ENCODE measurements around the gene TRABD2A. TPM values are rescaled to one million over a fixed set of nuclear protein-coding genes. Genes with fewer than 3 reads are reported as not detected.
"Not testable (repeated sequence)": the region's sequence is repeated elsewhere in the genome, so short reads cannot be mapped to it uniquely, and the experiment has no call there.

Gene TRABD2A
- total and polyA plus RNA-seq, 2 of the 13 experiments (the other 11 are each of a cell fraction or from before 2014, with no cell fraction given), result 0.15 TPM; not detected in 1

DNA sequence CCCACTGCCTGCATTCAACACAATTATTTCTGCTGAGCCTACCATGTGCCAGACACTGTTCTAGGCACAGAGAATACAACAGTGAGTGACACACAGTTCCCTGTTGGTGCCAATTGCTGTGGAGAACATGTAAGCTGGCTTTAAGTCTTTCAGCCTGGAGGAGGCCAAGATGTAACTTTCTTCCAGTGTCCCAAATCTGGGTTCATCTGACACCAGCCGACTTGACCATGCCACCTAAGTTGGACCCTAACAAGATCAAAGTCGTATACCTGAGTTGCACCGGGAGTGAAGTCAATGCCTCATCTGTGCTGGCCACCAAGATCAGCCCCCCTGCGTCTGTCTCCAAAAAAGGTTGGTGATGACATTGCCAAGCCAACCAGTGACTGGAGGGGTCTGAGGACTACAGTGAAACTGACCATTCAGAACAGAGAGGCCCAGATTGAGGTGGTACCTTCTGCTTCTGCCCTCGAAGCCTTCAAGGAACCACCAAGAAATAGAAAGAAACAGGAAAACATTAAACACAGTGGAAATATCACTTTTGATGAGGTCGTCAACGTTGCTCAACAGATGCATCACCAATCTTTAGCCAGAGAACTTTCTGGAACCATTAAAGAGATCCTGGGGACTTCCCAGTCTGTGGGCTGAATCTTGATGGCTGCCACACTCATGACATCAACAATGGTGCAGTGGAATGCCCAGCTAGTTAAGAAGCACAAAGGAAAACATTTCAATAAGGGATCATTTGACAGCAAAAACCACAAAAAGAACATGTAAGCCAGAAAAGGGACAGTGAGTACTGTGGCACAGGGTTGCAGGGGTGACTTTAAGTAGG is 6.3 kb downstream of the TRABD2A start:
- DNase-seq (ENCODE audit: low spot score) (no peak), ATAC-seq (no peak), FAIRE-seq (no peak)
- Histone ChIP-seq H3K4me3 (replicated peaks in 1 of 3; ENCODE audit: insufficient read depth in 1 of 3, low read depth in 2 of 3, low read length in 3 of 3) (no peak overlapping the region), H3K27me3 (ENCODE audit: control insufficient read depth in 1 of 2, insufficient read depth in 2 of 2, low read length in 2 of 2) (peaks cover 2 to 34% of the 10 kb centered on the region in 2 experiments; a peak in 4 of 5 replicates), H3K4me1 (ENCODE audit: insufficient read depth, low read length) (peaks cover 15% of the 10 kb centered on the region), H3K4me2 (ENCODE audit: low read depth, low read length) (no peak overlapping the region), H3K36me3 (replicated peaks in 1 of 2; ENCODE audit: control insufficient read depth in 1 of 2, insufficient read depth in 2 of 2, low read length in 2 of 2) (no peaks in the 10 kb centered on the region), H3K79me2 (ENCODE audit: insufficient read depth, low read length) (no peaks in the 10 kb centered on the region), H3K27ac (ENCODE audit: extremely low read length, insufficient read depth, low read length) (no peak overlapping the region), H2AFZ (ENCODE audit: low read length) (no peak overlapping the region), H4K20me1 (ENCODE audit: insufficient read depth, low read length) (no peaks in the 10 kb centered on the region), H3K9ac (ENCODE audit: insufficient read depth, low read depth, low read length) (no peak overlapping the region), H3K9me3 (ENCODE audit: low read length) (no peaks in the 10 kb centered on the region)
- 33% methylated on average over 7 of the region's 7 CpGs for WGBS (ENCODE audit: low lambda C conversion rate)
- TF ChIP-seq ATF7 (IDR thresholded peaks at IDR 0.05) (peak; percentile 84), ATF7 (CRISPR knock-in tag; IDR thresholded peaks at IDR 0.05) (no peak), CREB1 (IDR thresholded peaks at IDR 0.05) (0 out of 2 replicates have a peak, but pooled peaks have one; percentile 29), CREB1 (CRISPR knock-in tag; IDR thresholded peaks at IDR 0.05) (no peak), NCOA5 (CRISPR knock-in tag; IDR thresholded peaks at IDR 0.05) (no peak)
- CTCF ChIA-PET (ENCODE audit: low intra/inter-chr PET ratio, low total read pairs), result no interaction called here
- POLR2A ChIA-PET, result no interaction called here
- no TSS peak for BruUV-seq (replicated peaks)
- in situ Hi-C loops (cut with HindIII; ENCODE audit: extremely low pct_ligation_motif_present, low pct_unique_long_range_greater_than_20kb) (no loop called here), intact Hi-C loops (cut with micrococcal nuclease; ENCODE audit: unreplicated experiment) (no loop called here)

DNA sequence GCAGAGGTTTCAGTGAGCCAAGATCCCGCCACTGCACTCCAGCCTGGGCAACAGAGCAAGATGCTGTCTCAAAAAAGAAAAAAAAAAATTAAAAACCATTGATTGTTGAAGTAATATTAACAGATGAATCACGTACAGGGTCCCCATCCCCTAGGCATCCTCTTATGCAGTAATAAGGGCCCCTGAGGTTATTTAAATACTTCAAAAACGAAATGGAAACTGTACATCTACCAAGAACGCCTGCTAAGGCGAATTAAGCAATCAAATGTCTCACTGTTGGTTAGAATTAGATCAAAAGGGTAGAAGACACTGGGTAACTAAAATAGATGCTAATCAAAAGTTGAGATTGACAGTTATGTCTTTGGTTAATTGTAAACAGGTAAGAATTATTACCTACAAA is 7.5 kb downstream of the TRABD2A start:
- H3K27ac ChIP-seq (ENCODE audit: extremely low read length, insufficient read depth, low read length), result no peak overlapping the region
- FAIRE-seq (no peak), ATAC-seq (no peak), DNase-seq (ENCODE audit: low spot score) (no peak)
- BruUV-seq (replicated peaks), result no TSS peak
- intact Hi-C loops (cut with micrococcal nuclease; ENCODE audit: unreplicated experiment), result no loop called here
- H3K36me3 ChIP-seq (replicated peaks in 1 of 2; ENCODE audit: control insufficient read depth in 1 of 2, insufficient read depth in 2 of 2, low read length in 2 of 2), result no peaks in the 10 kb centered on the region
- CTCF ChIA-PET (ENCODE audit: low intra/inter-chr PET ratio, low total read pairs), result no interaction called here
- H3K9ac ChIP-seq (ENCODE audit: insufficient read depth, low read depth, low read length), result no peak overlapping the region
- H3K79me2 ChIP-seq (ENCODE audit: insufficient read depth, low read length), result no peaks in the 10 kb centered on the region
- 13% methylated on average over 5 of the region's 5 CpGs for WGBS (ENCODE audit: low lambda C conversion rate)
- in situ Hi-C loops (cut with HindIII; ENCODE audit: extremely low pct_ligation_motif_present, low pct_unique_long_range_greater_than_20kb), result no loop called here
- H3K4me2 ChIP-seq (ENCODE audit: low read depth, low read length), result no peak overlapping the region
- H3K4me3 ChIP-seq (replicated peaks in 1 of 3; ENCODE audit: insufficient read depth in 1 of 3, low read depth in 2 of 3, low read length in 3 of 3), result no peak overlapping the region
- POLR2A ChIA-PET, result no interaction called here
- TF ChIP-seq HDAC6 (IDR thresholded peaks at IDR 0.05; ENCODE audit: low read depth, low read length) (no peak), NPAS2 (CRISPR knock-in tag; IDR thresholded peaks at IDR 0.05; ENCODE audit: borderline replicate concordance) (no peak), GABPA (IDR thresholded peaks at IDR 0.05; ENCODE audit: low read depth, low read length) (no peak), GABPA (CRISPR knock-in tag; IDR thresholded peaks at IDR 0.05; ENCODE audit: low read depth) (no peak)
- TF ChIP-seq, protein P1, sequence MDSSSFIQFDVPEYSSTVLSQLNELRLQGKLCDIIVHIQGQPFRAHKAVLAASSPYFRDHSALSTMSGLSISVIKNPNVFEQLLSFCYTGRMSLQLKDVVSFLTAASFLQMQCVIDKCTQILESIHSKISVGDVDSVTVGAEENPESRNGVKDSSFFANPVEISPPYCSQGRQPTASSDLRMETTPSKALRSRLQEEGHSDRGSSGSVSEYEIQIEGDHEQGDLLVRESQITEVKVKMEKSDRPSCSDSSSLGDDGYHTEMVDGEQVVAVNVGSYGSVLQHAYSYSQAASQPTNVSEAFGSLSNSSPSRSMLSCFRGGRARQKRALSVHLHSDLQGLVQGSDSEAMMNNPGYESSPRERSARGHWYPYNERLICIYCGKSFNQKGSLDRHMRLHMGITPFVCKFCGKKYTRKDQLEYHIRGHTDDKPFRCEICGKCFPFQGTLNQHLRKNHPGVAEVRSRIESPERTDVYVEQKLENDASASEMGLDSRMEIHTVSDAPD (CRISPR knock-in tag; IDR thresholded peaks at IDR 0.05), result no peak
- H3K27me3 ChIP-seq (ENCODE audit: control insufficient read depth in 1 of 2, insufficient read depth in 2 of 2, low read length in 2 of 2), result peaks cover 0 to 23% of the 10 kb centered on the region in 2 experiments; a peak in 4 of 5 replicates
- H2AFZ ChIP-seq (ENCODE audit: low read length), result no peak overlapping the region
- H4K20me1 ChIP-seq (ENCODE audit: insufficient read depth, low read length), result no peaks in the 10 kb centered on the region
- no peaks in the 10 kb centered on the region for H3K9me3 ChIP-seq (ENCODE audit: low read length)
- peaks cover 4% of the 10 kb centered on the region for H3K4me1 ChIP-seq (ENCODE audit: insufficient read depth, low read length)

DNA sequence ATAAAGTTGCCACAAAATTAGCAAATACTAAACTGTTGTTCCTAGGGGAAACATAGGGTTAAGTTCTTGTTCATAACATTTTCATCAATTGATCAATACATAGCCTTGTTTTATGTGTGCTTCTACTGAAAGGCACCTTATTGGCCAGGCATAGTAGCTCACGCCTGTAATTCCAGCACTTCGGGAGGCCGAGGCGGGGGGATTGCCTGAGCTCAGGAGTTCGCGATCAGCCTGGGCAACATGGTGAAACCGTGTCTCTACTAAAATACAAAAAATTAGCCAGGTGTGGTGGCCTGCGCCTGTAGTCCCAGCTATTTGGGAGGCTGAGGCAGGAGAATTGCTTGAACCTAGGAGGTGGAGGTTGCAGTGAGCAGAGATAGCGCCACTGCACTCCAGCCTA is 8.2 kb downstream of the TRABD2A start:
- H3K4me3 ChIP-seq (replicated peaks in 1 of 3; ENCODE audit: insufficient read depth in 1 of 3, low read depth in 2 of 3, low read length in 3 of 3); H3K36me3 ChIP-seq (replicated peaks in 1 of 2; ENCODE audit: control insufficient read depth in 1 of 2, insufficient read depth in 2 of 2, low read length in 2 of 2); H2AFZ ChIP-seq (ENCODE audit: low read length); H3K4me1 ChIP-seq (ENCODE audit: insufficient read depth, low read length); H4K20me1 ChIP-seq (ENCODE audit: insufficient read depth, low read length); ATAC-seq; in situ Hi-C loops (cut with HindIII; ENCODE audit: extremely low pct_ligation_motif_present, low pct_unique_long_range_greater_than_20kb); H3K27ac ChIP-seq (ENCODE audit: extremely low read length, insufficient read depth, low read length); H3K4me2 ChIP-seq (ENCODE audit: low read depth, low read length); POLR2A ChIA-PET; FAIRE-seq; H3K9me3 ChIP-seq (ENCODE audit: low read length); intact Hi-C loops (cut with micrococcal nuclease; ENCODE audit: unreplicated experiment); H3K9ac ChIP-seq (ENCODE audit: insufficient read depth, low read depth, low read length); BruUV-seq (replicated peaks); H3K79me2 ChIP-seq (ENCODE audit: insufficient read depth, low read length); DNase-seq (ENCODE audit: low spot score); CTCF ChIA-PET (ENCODE audit: low intra/inter-chr PET ratio, low total read pairs): not testable (repeated sequence)
- WGBS (ENCODE audit: low lambda C conversion rate), result 63% methylated on average over 9 of the region's 9 CpGs
- peaks cover 0 to 23% of the 10 kb centered on the region in 2 experiments; a peak in 4 of 5 replicates for H3K27me3 ChIP-seq (ENCODE audit: control insufficient read depth in 1 of 2, insufficient read depth in 2 of 2, low read length in 2 of 2)
